Measurements from ENCODE around the gene SLC35E3. TPM values are rescaled to one million over a fixed set of nuclear protein-coding genes. Genes with fewer than 3 reads are reported as not detected.
"Not testable (repeated sequence)": the region's sequence is repeated elsewhere in the genome, so short reads cannot be mapped to it uniquely, and the experiment has no call there.

The SLC35E3 gene
- total RNA-seq, 2 experiments from 2014 or later = 26.6 to 39.1 TPM

GRCh38 chr12:68809190-68810026 is 63.4 kb downstream of the SLC35E3 start:
- TF ChIP-seq, protein P1, sequence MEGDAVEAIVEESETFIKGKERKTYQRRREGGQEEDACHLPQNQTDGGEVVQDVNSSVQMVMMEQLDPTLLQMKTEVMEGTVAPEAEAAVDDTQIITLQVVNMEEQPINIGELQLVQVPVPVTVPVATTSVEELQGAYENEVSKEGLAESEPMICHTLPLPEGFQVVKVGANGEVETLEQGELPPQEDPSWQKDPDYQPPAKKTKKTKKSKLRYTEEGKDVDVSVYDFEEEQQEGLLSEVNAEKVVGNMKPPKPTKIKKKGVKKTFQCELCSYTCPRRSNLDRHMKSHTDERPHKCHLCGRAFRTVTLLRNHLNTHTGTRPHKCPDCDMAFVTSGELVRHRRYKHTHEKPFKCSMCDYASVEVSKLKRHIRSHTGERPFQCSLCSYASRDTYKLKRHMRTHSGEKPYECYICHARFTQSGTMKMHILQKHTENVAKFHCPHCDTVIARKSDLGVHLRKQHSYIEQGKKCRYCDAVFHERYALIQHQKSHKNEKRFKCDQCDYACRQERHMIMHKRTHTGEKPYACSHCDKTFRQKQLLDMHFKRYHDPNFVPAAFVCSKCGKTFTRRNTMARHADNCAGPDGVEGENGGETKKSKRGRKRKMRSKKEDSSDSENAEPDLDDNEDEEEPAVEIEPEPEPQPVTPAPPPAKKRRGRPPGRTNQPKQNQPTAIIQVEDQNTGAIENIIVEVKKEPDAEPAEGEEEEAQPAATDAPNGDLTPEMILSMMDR (conservative IDR thresholded peaks at IDR 0.05; ENCODE audit: low read length) = 0 out of 2 replicates have a peak, but pooled peaks have one; percentile 22
- no peak for TF ChIP-seq EZH2phosphoT487 (IDR thresholded peaks at IDR 0.05; ENCODE audit: borderline replicate concordance, low read depth, low read length)
- H3K9me2 ChIP-seq (ENCODE audit: insufficient read depth, low read length) = no peaks in the 10 kb centered on the region
- peak overlapping the region; percentile 99 for H3K4me3 ChIP-seq (ENCODE audit: low read depth, low read length, poor library complexity, severe bottlenecking)
- BruUV-seq (replicated peaks) = TSS peak; percentile 66
- H4K20me1 ChIP-seq (ENCODE audit: insufficient read depth, low read length) = peaks cover 21% of the 10 kb centered on the region
- no peaks in the 10 kb centered on the region; the same call in 1 of the 2 replicates for H3K9me3 ChIP-seq (ENCODE audit: low read length)
- peaks cover 73% of the 10 kb centered on the region for H3K4me1 ChIP-seq (ENCODE audit: insufficient read depth, low read length, poor library complexity, severe bottlenecking)
- H3K79me2 ChIP-seq (ENCODE audit: insufficient read depth, low read depth, low read length) = peaks cover 64% of the 10 kb centered on the region
- DNase-seq (ENCODE audit: low spot score) = peak; percentile 29
- peak overlapping the region; percentile 82 for H3K4me2 ChIP-seq (ENCODE audit: low read length)
- peaks cover 60% of the 10 kb centered on the region for H3K36me3 ChIP-seq (ENCODE audit: insufficient read depth, low read length)
- intact Hi-C loops (cut with micrococcal nuclease; ENCODE audit: unreplicated experiment) = loop anchor here (2.0 to 5.0 kb wide), 3 partner anchors 79 to 199 kb away; partner anchors contain the start of genes NUP107 and RAP1B
- ChIA-PET CTCF (ENCODE audit: unreplicated experiment) (no interaction called here), POLR2A (interaction anchor here (0.7 to 3.2 kb wide), 14 partner anchors 7 to 63 kb away, joined by 3 to 48 read pairs (median 4); partner anchors contain the start of gene SLC35E3)
- H3K27ac ChIP-seq (ENCODE audit: low read depth, low read length, poor library complexity, severe bottlenecking) = peak overlapping the region; percentile 100
- no peak overlapping the region for H2AFZ ChIP-seq (ENCODE audit: low read length)

- peaks cover 26% of the 10 kb centered on the region for H4K20me1 ChIP-seq (ENCODE audit: insufficient read depth, low read length)
- peak overlapping the region; percentile 100 for H3K27ac ChIP-seq (ENCODE audit: low read depth, low read length, poor library complexity, severe bottlenecking)
- H2AFZ ChIP-seq (ENCODE audit: low read length); BruUV-seq (replicated peaks); POLR2A ChIA-PET; DNase-seq (ENCODE audit: low spot score); H3K9me2 ChIP-seq (ENCODE audit: insufficient read depth, low read length); H3K9me3 ChIP-seq (ENCODE audit: low read length); intact Hi-C loops (cut with micrococcal nuclease; ENCODE audit: unreplicated experiment); CTCF ChIA-PET (ENCODE audit: unreplicated experiment): not testable (repeated sequence)
- peaks cover 70% of the 10 kb centered on the region for H3K79me2 ChIP-seq (ENCODE audit: insufficient read depth, low read depth, low read length)
- H3K4me2 ChIP-seq (ENCODE audit: low read length) = peak overlapping the region; percentile 82
- H3K4me1 ChIP-seq (ENCODE audit: insufficient read depth, low read length, poor library complexity, severe bottlenecking) = peaks cover 73% of the 10 kb centered on the region
- H3K36me3 ChIP-seq (ENCODE audit: insufficient read depth, low read length) = peaks cover 66% of the 10 kb centered on the region
- peak overlapping the region; percentile 99 for H3K4me3 ChIP-seq (ENCODE audit: low read depth, low read length, poor library complexity, severe bottlenecking)
Observed at GRCh38 chr12:68810027-68810389, 64.0 kb downstream of the SLC35E3 start.

- DNase-seq (ENCODE audit: low spot score); H3K9me3 ChIP-seq (ENCODE audit: low read length); H3K9me2 ChIP-seq (ENCODE audit: insufficient read depth, low read length); intact Hi-C loops (cut with micrococcal nuclease; ENCODE audit: unreplicated experiment); H2AFZ ChIP-seq (ENCODE audit: low read length): not testable (repeated sequence)
- peak overlapping the region; percentile 82 for H3K4me2 ChIP-seq (ENCODE audit: low read length)
- peaks cover 82% of the 10 kb centered on the region for H3K36me3 ChIP-seq (ENCODE audit: insufficient read depth, low read length)
- H3K4me3 ChIP-seq (ENCODE audit: low read depth, low read length, poor library complexity, severe bottlenecking) = peak overlapping the region; percentile 99
- POLR2A ChIA-PET = interaction anchor here (1.0 to 1.6 kb wide), 5 partner anchors 10 to 38 kb away, joined by 4 to 6 read pairs (median 5); no protein-coding TSS in a partner anchor
- CTCF ChIA-PET (ENCODE audit: unreplicated experiment) = interaction anchor here (0.5 kb wide), 1 partner anchor 107 kb away, joined by 3 read pairs; no protein-coding TSS in a partner anchor
- BruUV-seq (replicated peaks) = TSS peak; percentile 9
- peak overlapping the region; percentile 100 for H3K27ac ChIP-seq (ENCODE audit: low read depth, low read length, poor library complexity, severe bottlenecking)
- peaks cover 30% of the 10 kb centered on the region for H4K20me1 ChIP-seq (ENCODE audit: insufficient read depth, low read length)
- peaks cover 86% of the 10 kb centered on the region for H3K79me2 ChIP-seq (ENCODE audit: insufficient read depth, low read depth, low read length)
- H3K4me1 ChIP-seq (ENCODE audit: insufficient read depth, low read length, poor library complexity, severe bottlenecking) = peaks cover 65% of the 10 kb centered on the region
Observed at GRCh38 chr12:68811573-68811972, 65.6 kb downstream of the SLC35E3 start.
